NT2/D1 (cell line): Measurements from ENCODE around the gene FBXO47.
"Not testable (repeated sequence)": the region's sequence is repeated elsewhere in the genome, so short reads cannot be mapped to it uniquely, and the experiment has no call there.

Experiments
- DNase-seq: peaks from one replicate; pipeline ENCODE4 v3.0.0-alpha.2; 2011; ENCODE audit warnings: low read depth, low spot score
- H3K27me3 ChIP-seq: 2 replicates; pipeline ENCODE4 v1.6.0; 2011; ENCODE audit warnings: mild to moderate bottlenecking; ENCODE audit not compliant: insufficient read length, insufficient read depth
- H3K36me3 ChIP-seq: 2 replicates; pipeline ENCODE4 v1.6.1; 2011; ENCODE audit warnings: mild to moderate bottlenecking, low read length, mixed read lengths; ENCODE audit not compliant: insufficient read depth, insufficient read length
- H3K4me1 ChIP-seq: 2 replicates; pipeline ENCODE4 v1.5.1; 2011; ENCODE audit not compliant: insufficient read depth, insufficient read length
- H3K4me3 ChIP-seq: 2 replicates; pipeline ENCODE4 v1.5.1; 2011; ENCODE audit warnings: low read depth; ENCODE audit not compliant: insufficient read length
- H3K9ac ChIP-seq: 2 replicates; pipeline ENCODE4 v1.6.0; 2011; ENCODE audit warnings: low read depth; ENCODE audit not compliant: insufficient read length
- H3K9me3 ChIP-seq: 2 replicates; pipeline ENCODE4 v1.5.1; 2011; ENCODE audit warnings: mild to moderate bottlenecking, low read length; ENCODE audit not compliant: insufficient read depth
- SUZ12 ChIP-seq: IDR thresholded peaks from 2 replicates; pipeline ENCODE4 v1.6.1; 2011; ENCODE audit not compliant: insufficient read length, insufficient read depth; ENCODE audit errors: extremely low read depth
- YY1 ChIP-seq: IDR thresholded peaks from 2 replicates; pipeline ENCODE4 v1.6.1; 2011; ENCODE audit not compliant: insufficient read length, insufficient read depth
- ZNF274 ChIP-seq: IDR thresholded peaks from 2 replicates; pipeline ENCODE4 v1.6.1; 2011; ENCODE audit warnings: mild to moderate bottlenecking, low read depth, low read length

Gene FBXO47

DNA sequence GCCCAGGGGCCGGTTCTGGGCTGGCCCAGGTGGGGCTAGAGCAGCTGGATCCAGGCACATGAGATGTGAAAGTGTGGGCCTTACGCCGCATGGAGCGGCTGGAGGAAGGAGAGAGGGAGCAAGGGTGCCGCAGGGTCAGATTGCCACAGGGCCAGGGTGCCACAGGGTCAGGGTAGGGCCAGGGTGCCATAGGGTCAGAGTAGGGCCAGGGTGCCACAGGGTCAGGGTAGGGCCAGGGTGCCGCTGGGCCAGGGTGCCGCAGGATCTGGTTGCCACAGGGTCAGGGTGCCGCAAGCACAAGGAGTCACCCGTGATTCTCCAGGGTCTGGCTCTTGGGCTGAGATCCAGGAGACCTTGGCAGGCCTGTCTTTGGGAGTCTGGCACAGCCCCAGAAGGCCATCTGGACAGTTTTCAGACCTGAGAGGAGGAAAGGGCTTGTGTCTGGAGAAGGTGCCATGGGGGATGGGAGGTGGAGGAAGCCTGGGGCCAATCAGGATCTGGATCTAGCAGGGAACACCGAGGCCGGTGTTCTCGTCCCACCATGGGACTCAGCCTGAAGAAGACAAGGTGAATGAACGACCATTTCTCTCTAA is 54.9 kb downstream of the FBXO47 start:
- DNase-seq = no peak
- no peaks in the 10 kb centered on the region for H3K9me3 ChIP-seq
- H3K36me3 ChIP-seq = peaks cover 91% of the 10 kb centered on the region
- no peaks in the 10 kb centered on the region for H3K27me3 ChIP-seq
- H3K4me1 ChIP-seq = peaks cover 12% of the 10 kb centered on the region
- TF ChIP-seq ZNF274 (no peak), SUZ12 (no peak)
- no peak overlapping the region for H3K4me3 ChIP-seq
- no peak overlapping the region for H3K9ac ChIP-seq

DNA sequence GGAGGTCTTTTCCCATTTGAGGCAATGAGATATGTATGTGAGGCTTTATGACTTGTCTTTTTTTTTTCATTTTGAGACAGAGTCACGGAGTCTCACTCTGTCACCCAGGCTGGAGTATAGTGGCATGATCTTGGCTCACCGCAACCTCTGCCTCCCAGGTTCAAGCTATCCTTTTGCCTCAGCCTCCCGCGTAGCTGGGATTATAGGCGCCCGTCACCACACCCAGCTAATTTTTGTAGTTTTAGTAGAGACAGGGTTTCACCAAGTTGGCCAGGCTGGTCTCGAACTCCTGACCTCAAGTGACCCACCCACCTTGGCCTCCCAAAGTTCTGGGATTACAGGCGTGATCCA is 55.5 kb downstream of the FBXO47 start:
- not testable (repeated sequence) for H3K9me3 ChIP-seq, DNase-seq
- peaks cover 91% of the 10 kb centered on the region for H3K36me3 ChIP-seq

DNA sequence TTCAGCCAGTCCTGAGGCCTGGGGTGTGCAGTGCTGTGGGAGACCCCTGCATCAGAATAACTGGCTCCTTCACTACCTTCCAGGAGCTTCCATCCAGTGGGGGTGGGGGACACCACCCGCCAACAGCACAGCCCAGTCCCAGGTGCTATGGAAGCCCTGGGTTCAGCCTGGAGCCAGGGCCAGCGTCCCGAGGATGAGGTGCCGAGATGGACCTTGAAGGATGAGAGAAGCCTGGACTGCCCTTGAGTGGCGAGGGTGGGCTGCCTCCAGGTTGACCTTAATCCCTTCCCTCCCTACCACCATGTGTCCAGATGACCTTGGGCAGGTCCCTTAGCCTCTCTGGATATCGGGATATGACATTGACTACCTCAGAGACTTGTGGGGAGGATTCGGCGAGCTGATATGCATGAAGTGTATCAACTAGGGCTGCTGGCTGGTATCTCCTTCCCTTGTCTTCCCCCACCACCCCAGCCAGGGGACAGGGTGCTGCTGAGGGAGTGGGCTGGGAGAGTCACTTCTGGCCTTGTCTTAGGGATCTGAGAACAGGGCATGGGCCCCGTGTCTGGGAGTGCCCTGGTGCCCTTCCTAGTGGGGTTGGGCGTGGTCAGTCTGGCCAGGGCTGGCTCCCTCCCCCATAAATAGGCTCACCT is 56.0 kb downstream of the FBXO47 start:
- no peak overlapping the region for H3K9ac ChIP-seq
- H3K36me3 ChIP-seq = peaks cover 89% of the 10 kb centered on the region
- TF ChIP-seq SUZ12 = no peak
- H3K9me3 ChIP-seq = no peaks in the 10 kb centered on the region
- DNase-seq = no peak
- no peaks in the 10 kb centered on the region for H3K27me3 ChIP-seq
- H3K4me1 ChIP-seq = peaks cover 17% of the 10 kb centered on the region
- no peak overlapping the region for H3K4me3 ChIP-seq

More for the DNA sequence above, 55.5 kb downstream of the FBXO47 start:
- not testable (repeated sequence) for H3K4me3 ChIP-seq, H3K9ac ChIP-seq, H3K27me3 ChIP-seq
- peaks cover 14% of the 10 kb centered on the region for H3K4me1 ChIP-seq

DNA sequence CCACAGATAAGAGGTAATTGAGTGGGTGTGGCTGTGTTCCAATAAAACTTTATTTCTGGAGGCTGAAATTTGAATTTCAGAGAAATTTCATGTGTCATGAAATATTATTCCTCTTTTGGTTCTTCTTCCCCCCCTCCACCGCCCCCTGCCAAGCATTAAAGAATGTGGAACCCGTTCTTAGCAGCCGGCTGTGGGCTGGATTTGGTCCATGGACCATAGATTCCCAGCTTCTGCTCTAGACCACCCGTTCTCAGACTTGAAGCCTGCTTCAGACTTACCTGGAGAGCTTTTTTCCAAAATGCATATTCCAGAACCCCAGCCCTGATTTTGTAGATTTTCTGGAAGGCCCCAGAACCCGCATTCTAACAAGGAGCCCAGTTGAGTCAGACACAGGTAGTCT is 56.9 kb downstream of the FBXO47 start:
- no peak for DNase-seq
- H3K27me3 ChIP-seq = no peaks in the 10 kb centered on the region
- H3K36me3 ChIP-seq = peaks cover 86% of the 10 kb centered on the region

DNA sequence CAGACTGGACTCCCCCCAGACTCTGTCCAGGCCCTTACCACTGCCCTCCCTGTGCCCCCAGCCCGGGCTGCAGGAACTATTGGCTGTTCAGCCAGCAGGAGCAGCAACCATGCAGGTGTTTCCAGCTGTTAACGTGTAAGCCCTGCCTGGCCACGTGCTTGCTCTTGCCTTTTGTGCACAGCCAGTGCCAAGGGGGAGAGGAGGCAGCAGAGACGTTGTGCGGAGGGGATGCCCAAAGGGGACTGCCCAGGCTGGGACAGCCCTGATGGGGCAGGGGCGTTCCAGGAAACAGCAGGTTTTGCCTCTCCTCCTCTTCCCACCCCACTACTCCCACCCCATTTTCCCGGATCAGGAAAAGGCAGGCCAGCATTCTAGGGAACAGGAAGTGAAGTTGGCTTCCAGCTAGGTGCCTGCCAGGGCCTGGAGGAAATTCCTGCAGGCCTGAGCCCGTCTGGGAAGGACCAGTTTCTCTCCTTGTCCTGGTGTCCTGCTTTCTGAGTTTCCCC is 58.5 kb downstream of the FBXO47 start:
- H3K36me3 ChIP-seq = peaks cover 83% of the 10 kb centered on the region
- no peak for DNase-seq
- H3K4me1 ChIP-seq = peaks cover 17% of the 10 kb centered on the region
- H3K27me3 ChIP-seq = no peaks in the 10 kb centered on the region
- no peaks in the 10 kb centered on the region for H3K9me3 ChIP-seq
- TF ChIP-seq YY1 = no peak
- no peak for TF ChIP-seq ZNF274
- TF ChIP-seq SUZ12 = no peak
- peak overlapping the region; percentile 56 for H3K9ac ChIP-seq
- H3K4me3 ChIP-seq = no peak overlapping the region

More for the DNA sequence above, 56.9 kb downstream of the FBXO47 start:
- no peak overlapping the region for H3K9ac ChIP-seq
- no peaks in the 10 kb centered on the region for H3K9me3 ChIP-seq
- peaks cover 17% of the 10 kb centered on the region for H3K4me1 ChIP-seq
- H3K4me3 ChIP-seq = no peak overlapping the region
- TF ChIP-seq SUZ12 = no peak
- TF ChIP-seq ZNF274 = no peak
- TF ChIP-seq YY1 = no peak

DNA sequence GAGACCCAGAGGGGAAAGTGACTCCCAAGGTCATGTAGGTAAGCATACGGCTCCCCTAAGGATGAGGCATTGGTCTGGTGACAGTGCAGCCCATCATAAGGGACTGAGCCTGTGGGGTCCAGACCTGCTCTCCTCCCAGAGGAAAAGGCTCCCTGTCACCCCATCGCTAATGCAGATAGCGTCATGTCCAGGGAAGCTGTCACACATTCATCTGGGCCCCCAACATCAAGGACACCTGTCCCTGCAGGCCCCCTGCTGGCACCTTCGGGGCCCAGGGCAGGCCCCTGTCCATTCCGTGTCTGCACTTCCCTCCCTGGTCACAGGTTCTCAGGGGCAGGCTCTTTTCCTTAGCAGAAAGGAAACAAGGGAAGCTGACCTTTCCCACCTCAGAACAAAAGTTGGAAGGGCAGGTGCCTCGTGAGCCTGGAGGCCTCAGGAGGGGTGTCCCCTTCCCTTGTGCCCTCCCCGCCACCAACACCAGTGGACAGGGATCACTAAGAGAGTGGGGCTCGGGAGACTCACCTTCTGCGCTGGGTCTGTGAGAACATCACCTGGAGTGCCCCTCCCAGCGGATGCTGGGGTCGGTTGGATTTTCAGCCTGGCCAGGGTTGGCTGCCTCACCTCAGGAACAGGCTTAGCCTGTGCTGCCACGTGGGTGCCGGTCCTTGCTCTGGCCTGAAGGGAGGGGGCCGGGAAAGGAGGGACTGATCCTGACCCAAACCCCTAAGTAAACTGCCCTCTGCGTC is 59.1 kb downstream of the FBXO47 start:
- Histone ChIP-seq H3K9me3 (no peaks in the 10 kb centered on the region), H3K4me1 (peaks cover 17% of the 10 kb centered on the region), H3K4me3 (no peak overlapping the region), H3K9ac (no peak overlapping the region), H3K27me3 (no peaks in the 10 kb centered on the region), H3K36me3 (peaks cover 85% of the 10 kb centered on the region)
- TF ChIP-seq YY1 (no peak), SUZ12 (no peak), ZNF274 (no peak)
- no peak for DNase-seq

DNA sequence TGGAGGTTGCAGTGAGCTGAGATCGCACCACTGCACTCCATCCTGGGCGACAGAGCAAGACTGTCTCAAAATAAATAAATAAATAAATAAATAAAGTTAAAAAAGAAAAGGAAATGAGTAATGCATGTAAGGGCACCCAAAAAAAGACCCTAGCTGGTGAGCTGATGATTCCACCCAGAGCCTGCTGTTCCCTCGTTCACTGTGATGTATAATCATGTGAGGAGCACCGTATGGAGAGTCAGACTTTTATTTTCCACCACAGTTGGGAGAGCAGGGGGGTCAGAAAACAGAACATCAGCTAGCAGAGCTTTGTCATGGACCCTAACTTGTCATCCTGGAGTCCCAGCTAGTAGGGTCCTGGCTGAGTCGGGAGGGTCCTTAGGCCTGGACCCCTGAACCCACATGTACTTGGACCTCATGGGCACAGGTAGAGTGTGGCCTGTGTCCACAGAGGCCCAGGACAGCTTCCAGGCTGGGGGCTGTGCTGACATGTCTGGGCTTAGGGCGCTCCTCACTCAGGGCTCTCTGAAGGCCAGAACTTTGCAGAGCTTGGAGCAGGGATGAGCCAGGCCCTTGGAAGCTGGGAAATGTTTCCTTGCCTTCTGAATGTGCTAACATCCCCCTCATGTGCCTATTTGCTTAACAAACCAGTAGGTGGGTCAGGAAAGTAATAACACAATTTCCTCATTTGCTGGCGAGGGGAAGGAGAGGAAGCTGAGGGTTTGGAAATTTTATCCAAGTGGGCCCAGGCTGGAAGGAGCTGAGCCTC is 60.6 kb downstream of the FBXO47 start:
- Histone ChIP-seq H3K36me3 (peaks cover 83% of the 10 kb centered on the region), H3K9ac (peak overlapping the region; percentile 58), H3K27me3 (no peaks in the 10 kb centered on the region), H3K9me3 (no peaks in the 10 kb centered on the region), H3K4me3 (no peak overlapping the region), H3K4me1 (peaks cover 13% of the 10 kb centered on the region)
- no peak for TF ChIP-seq YY1
- TF ChIP-seq SUZ12 = no peak
- no peak for TF ChIP-seq ZNF274
- DNase-seq = no peak
